HepG2 (cell line): ENCODE data around the gene CAMK2N2. TPM values are rescaled to one million over a fixed set of nuclear protein-coding genes. Genes with fewer than 3 reads are reported as not detected.

Experiments used
- ATAD3A ChIP-seq: sonication (generic); formaldehyde crosslinking; IDR thresholded peaks from 2 replicates; pipeline ENCODE4 v1.4.0; 2020; ENCODE audit warnings: missing genetic modification reagents
- EEA1 ChIP-seq: sonication (generic); formaldehyde crosslinking; IDR thresholded peaks from 2 replicates; pipeline ENCODE4 v1.5.1; 2020; ENCODE audit warnings: mild to moderate bottlenecking, missing genetic modification reagents, borderline replicate concordance
- NR2C2 ChIP-seq: sonication (generic); formaldehyde crosslinking; IDR thresholded peaks from 2 replicates; pipeline ENCODE4 v1.4.0; 2020; ENCODE audit warnings: missing genetic modification reagents, mild to moderate bottlenecking, moderate library complexity, borderline replicate concordance
- PAX8 ChIP-seq: sonication (generic); formaldehyde crosslinking; IDR thresholded peaks from 2 replicates; pipeline ENCODE4 v1.8.0; 2022; ENCODE audit warnings: mild to moderate bottlenecking, missing genetic modification reagents, borderline replicate concordance
- ZNF678 ChIP-seq: sonication (generic); formaldehyde crosslinking; IDR thresholded peaks from 2 replicates; pipeline ENCODE4 v1.4.0; 2020; ENCODE audit warnings: mild to moderate bottlenecking, missing genetic modification reagents
- ZNF703 ChIP-seq: sonication (generic); formaldehyde crosslinking; IDR thresholded peaks from 2 replicates; pipeline ENCODE4 v1.5.1; 2020; ENCODE audit warnings: missing genetic modification reagents, mild to moderate bottlenecking, moderate library complexity, borderline replicate concordance
- polyA plus RNA-seq, 8 experiments: library from polyadenylated mRNA; depleted of rRNA in 3 of 8; stranded (reverse) in 7 of 8; unstranded in 1 of 8; fragments of >200 nt; fragmentation: Illumina TruSeq in 4 of 8; extraction: Trizol in 4 of 8; gene quantifications; 2 replicates each; pipeline versions ENCODE4 v1.2.1 to v1.2.3, GENCODE V29; 2011 to 2016; ENCODE audit warnings: low read depth in 4 of 8, missing spikeins in 1 of 8, mixed read lengths in 1 of 8; ENCODE audit not compliant: insufficient read depth in 1 of 8
- total RNA-seq, 5 experiments: library from RNA; depleted of rRNA; stranded (reverse); fragments of >200 nt; fragmentation: Illumina TruSeq; extraction: Trizol; gene quantifications; 2 replicates each; pipeline ENCODE4 v1.2.3, GENCODE V29; 2016; ENCODE audit warnings: low read depth in 1 of 5
- TF ChIP-seq, protein P1 (sequence below): sonication (generic); formaldehyde crosslinking; IDR thresholded peaks from 2 replicates; pipeline ENCODE4 v1.5.0; 2020; ENCODE audit warnings: missing genetic modification reagents, mild to moderate bottlenecking, borderline replicate concordance
- TF ChIP-seq, protein P2 (sequence below): sonication (generic); formaldehyde crosslinking; IDR thresholded peaks from 2 replicates; pipeline ENCODE4 v1.4.0; 2020; ENCODE audit warnings: missing genetic modification reagents
- TF ChIP-seq, protein P3 (sequence below): sonication (generic); formaldehyde crosslinking; IDR thresholded peaks from 2 replicates; pipeline ENCODE4 v1.5.1; 2020; ENCODE audit warnings: mild to moderate bottlenecking, missing genetic modification reagents, borderline replicate concordance
- TF ChIP-seq, protein P4 (sequence below): IDR thresholded peaks from 2 replicates; pipeline ENCODE4 v1.6.1; 2016
- TF ChIP-seq, protein P5 (sequence below): sonication (generic); formaldehyde crosslinking; IDR thresholded peaks from 2 replicates; pipeline ENCODE4 v1.4.0; 2020; ENCODE audit warnings: missing genetic modification reagents
- TF ChIP-seq, protein P6 (sequence below): sonication (generic); formaldehyde crosslinking; IDR thresholded peaks from 2 replicates; pipeline ENCODE4 v1.5.0; 2020; ENCODE audit warnings: mild to moderate bottlenecking, missing genetic modification reagents
- TF ChIP-seq, protein P7 (sequence below): fragments of 450-650 bp; IDR thresholded peaks from 2 replicates; pipeline ENCODE4 v1.6.1; 2016
- TF ChIP-seq, protein P8 (sequence below): sonication (generic); formaldehyde crosslinking; IDR thresholded peaks from 2 replicates; pipeline ENCODE4 v1.4.0; 2020; ENCODE audit warnings: missing genetic modification reagents

The CAMK2N2 gene
- total and polyA plus RNA-seq, 2 of the 13 experiments (the other 11 are each of a cell fraction or from before 2014, with no cell fraction given), result 0.12 to 0.27 TPM

DNA sequence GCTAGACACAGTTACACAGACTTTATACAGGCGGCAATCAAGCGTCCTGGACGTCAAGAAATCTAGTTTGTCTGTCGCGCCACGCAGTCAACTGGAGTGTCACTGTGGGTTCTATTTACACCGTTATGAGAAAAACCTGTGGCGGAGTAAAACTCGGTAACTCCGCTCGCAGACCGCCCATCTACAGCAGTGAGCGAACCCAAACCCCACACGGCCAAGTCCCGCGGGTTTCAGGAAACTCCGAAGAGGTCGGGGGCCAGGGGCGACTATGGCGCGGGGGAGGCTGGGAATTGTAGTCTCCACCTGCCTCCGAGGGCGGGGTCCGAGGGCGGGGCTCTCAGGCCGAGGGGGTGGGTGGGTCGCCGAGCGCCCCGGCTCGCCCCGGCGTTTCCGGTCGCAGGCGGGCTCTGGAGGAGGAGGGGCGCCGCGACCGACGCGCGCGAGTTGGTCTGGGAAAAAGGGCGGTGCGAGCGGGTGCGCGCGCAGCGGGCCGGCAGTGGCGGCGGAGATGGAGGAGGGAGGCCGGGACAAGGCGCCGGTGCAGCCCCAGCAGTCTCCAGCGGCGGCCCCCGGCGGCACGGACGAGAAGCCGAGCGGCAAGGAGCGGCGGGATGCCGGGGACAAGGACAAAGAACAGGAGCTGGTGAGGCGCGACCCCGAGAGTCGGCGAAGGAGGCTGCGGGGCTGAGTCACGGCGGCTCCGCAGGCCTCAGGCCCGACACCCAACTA is 37.6 kb upstream of the CAMK2N2 start, which contains the start of gene PSMD2 (continued):
- TF ChIP-seq, protein P1, sequence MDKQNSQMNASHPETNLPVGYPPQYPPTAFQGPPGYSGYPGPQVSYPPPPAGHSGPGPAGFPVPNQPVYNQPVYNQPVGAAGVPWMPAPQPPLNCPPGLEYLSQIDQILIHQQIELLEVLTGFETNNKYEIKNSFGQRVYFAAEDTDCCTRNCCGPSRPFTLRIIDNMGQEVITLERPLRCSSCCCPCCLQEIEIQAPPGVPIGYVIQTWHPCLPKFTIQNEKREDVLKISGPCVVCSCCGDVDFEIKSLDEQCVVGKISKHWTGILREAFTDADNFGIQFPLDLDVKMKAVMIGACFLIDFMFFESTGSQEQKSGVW (CRISPR knock-in tag), result no peak
- TF ChIP-seq, protein P2, sequence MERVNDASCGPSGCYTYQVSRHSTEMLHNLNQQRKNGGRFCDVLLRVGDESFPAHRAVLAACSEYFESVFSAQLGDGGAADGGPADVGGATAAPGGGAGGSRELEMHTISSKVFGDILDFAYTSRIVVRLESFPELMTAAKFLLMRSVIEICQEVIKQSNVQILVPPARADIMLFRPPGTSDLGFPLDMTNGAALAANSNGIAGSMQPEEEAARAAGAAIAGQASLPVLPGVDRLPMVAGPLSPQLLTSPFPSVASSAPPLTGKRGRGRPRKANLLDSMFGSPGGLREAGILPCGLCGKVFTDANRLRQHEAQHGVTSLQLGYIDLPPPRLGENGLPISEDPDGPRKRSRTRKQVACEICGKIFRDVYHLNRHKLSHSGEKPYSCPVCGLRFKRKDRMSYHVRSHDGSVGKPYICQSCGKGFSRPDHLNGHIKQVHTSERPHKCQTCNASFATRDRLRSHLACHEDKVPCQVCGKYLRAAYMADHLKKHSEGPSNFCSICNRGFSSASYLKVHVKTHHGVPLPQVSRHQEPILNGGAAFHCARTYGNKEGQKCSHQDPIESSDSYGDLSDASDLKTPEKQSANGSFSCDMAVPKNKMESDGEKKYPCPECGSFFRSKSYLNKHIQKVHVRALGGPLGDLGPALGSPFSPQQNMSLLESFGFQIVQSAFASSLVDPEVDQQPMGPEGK (CRISPR knock-in tag), result peak; percentile 80
- TF ChIP-seq, protein P3, sequence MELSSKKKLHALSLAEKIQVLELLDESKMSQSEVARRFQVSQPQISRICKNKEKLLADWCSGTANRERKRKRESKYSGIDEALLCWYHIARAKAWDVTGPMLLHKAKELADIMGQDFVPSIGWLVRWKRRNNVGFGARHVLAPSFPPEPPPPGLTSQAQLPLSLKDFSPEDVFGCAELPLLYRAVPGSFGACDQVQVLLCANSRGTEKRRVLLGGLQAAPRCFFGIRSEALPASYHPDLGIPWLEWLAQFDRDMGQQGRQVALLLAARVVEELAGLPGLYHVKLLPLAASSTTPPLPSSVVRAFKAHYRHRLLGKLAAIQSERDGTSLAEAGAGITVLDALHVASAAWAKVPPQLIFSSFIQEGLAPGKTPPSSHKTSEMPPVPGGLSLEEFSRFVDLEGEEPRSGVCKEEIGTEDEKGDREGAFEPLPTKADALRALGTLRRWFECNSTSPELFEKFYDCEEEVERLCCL, result no peak
- TF ChIP-seq ZNF678 (no peak; the same call in 1 of the 2 replicates), ATAD3A (CRISPR knock-in tag) (no peak), ZNF703 (CRISPR knock-in tag) (no peak), PAX8 (CRISPR knock-in tag) (no peak), EEA1 (CRISPR knock-in tag) (no peak), NR2C2 (peak; percentile 98)
- TF ChIP-seq, protein P4, sequence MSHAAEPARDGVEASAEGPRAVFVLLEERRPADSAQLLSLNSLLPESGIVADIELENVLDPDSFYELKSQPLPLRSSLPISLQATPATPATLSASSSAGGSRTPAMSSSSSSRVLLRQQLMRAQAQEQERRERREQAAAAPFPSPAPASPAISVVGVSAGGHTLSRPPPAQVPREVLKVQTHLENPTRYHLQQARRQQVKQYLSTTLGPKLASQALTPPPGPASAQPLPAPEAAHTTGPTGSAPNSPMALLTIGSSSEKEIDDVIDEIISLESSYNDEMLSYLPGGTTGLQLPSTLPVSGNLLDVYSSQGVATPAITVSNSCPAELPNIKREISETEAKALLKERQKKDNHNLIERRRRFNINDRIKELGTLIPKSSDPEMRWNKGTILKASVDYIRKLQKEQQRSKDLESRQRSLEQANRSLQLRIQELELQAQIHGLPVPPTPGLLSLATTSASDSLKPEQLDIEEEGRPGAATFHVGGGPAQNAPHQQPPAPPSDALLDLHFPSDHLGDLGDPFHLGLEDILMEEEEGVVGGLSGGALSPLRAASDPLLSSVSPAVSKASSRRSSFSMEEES (CRISPR knock-in tag), result no peak
- TF ChIP-seq, protein P5, sequence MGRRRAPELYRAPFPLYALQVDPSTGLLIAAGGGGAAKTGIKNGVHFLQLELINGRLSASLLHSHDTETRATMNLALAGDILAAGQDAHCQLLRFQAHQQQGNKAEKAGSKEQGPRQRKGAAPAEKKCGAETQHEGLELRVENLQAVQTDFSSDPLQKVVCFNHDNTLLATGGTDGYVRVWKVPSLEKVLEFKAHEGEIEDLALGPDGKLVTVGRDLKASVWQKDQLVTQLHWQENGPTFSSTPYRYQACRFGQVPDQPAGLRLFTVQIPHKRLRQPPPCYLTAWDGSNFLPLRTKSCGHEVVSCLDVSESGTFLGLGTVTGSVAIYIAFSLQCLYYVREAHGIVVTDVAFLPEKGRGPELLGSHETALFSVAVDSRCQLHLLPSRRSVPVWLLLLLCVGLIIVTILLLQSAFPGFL, result no peak
- TF ChIP-seq, protein P6, sequence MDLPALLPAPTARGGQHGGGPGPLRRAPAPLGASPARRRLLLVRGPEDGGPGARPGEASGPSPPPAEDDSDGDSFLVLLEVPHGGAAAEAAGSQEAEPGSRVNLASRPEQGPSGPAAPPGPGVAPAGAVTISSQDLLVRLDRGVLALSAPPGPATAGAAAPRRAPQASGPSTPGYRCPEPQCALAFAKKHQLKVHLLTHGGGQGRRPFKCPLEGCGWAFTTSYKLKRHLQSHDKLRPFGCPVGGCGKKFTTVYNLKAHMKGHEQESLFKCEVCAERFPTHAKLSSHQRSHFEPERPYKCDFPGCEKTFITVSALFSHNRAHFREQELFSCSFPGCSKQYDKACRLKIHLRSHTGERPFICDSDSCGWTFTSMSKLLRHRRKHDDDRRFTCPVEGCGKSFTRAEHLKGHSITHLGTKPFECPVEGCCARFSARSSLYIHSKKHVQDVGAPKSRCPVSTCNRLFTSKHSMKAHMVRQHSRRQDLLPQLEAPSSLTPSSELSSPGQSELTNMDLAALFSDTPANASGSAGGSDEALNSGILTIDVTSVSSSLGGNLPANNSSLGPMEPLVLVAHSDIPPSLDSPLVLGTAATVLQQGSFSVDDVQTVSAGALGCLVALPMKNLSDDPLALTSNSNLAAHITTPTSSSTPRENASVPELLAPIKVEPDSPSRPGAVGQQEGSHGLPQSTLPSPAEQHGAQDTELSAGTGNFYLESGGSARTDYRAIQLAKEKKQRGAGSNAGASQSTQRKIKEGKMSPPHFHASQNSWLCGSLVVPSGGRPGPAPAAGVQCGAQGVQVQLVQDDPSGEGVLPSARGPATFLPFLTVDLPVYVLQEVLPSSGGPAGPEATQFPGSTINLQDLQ (CRISPR knock-in tag), result peak; percentile 81
- TF ChIP-seq, protein P7, sequence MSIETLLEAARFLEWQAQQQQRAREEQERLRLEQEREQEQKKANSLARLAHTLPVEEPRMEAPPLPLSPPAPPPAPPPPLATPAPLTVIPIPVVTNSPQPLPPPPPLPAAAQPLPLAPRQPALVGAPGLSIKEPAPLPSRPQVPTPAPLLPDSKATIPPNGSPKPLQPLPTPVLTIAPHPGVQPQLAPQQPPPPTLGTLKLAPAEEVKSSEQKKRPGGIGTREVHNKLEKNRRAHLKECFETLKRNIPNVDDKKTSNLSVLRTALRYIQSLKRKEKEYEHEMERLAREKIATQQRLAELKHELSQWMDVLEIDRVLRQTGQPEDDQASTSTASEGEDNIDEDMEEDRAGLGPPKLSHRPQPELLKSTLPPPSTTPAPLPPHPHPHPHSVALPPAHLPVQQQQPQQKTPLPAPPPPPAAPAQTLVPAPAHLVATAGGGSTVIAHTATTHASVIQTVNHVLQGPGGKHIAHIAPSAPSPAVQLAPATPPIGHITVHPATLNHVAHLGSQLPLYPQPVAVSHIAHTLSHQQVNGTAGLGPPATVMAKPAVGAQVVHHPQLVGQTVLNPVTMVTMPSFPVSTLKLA, result no peak
- TF ChIP-seq, protein P8, sequence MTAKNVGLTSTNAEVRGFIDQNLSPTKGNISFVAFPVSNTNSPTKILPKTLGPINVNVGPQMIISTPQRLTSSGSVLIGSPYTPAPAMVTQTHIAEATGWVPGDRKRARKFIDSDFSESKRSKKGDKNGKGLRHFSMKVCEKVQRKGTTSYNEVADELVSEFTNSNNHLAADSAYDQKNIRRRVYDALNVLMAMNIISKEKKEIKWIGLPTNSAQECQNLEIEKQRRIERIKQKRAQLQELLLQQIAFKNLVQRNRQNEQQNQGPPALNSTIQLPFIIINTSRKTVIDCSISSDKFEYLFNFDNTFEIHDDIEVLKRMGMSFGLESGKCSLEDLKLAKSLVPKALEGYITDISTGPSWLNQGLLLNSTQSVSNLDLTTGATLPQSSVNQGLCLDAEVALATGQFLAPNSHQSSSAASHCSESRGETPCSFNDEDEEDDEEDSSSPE (CRISPR knock-in tag), result peak; percentile 64
